ENCODE measurements around the gene SYVN1. TPM values are rescaled to one million over a fixed set of nuclear protein-coding genes. Genes with fewer than 3 reads are reported as not detected.

SYVN1 gene
- total RNA-seq, 1 experiment from 2014 or later: 34.8 TPM

DNA sequence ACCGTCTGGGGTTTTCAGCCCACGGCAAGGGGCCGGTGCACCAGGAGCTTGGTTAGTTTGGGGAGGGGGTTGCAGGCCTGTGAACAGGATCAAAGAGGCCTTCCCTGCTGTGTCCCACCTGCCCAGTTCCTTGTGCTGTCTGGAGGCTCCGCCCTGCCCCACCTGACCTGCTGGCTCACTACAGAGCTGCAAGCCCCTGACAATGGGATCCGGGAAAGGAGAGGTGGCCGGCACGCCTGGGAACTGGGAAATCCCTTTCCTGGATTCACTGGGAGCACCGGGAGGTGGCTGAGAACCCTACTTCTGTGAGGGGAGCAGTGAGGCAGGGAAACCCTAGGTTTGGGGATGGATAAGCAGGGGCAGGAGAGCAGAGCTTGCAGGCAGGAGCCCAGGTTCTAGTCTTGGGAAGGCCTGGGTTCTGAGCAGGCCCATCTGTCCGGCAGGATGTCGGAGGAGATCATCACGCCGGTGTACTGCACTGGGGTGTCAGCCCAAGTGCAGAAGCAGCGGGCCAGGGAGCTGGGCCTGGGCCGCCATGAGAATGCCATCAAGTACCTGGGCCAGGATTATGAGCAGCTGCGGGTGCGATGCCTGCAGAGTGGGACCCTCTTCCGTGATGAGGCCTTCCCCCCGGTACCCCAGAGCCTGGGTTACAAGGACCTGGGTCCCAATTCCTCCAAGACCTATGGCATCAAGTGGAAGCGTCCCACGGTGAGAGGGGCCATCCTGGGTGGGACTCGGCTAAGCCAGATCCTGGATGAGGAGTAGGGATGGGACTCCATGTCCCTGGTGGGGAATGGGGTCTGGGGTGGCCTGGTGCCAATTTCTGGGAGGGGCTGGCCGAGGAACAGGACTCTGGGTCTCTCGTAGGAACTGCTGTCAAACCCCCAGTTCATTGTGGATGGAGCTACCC, 48.2 kb upstream of the SYVN1 start (continued):
- TF ChIP-seq, protein P1, sequence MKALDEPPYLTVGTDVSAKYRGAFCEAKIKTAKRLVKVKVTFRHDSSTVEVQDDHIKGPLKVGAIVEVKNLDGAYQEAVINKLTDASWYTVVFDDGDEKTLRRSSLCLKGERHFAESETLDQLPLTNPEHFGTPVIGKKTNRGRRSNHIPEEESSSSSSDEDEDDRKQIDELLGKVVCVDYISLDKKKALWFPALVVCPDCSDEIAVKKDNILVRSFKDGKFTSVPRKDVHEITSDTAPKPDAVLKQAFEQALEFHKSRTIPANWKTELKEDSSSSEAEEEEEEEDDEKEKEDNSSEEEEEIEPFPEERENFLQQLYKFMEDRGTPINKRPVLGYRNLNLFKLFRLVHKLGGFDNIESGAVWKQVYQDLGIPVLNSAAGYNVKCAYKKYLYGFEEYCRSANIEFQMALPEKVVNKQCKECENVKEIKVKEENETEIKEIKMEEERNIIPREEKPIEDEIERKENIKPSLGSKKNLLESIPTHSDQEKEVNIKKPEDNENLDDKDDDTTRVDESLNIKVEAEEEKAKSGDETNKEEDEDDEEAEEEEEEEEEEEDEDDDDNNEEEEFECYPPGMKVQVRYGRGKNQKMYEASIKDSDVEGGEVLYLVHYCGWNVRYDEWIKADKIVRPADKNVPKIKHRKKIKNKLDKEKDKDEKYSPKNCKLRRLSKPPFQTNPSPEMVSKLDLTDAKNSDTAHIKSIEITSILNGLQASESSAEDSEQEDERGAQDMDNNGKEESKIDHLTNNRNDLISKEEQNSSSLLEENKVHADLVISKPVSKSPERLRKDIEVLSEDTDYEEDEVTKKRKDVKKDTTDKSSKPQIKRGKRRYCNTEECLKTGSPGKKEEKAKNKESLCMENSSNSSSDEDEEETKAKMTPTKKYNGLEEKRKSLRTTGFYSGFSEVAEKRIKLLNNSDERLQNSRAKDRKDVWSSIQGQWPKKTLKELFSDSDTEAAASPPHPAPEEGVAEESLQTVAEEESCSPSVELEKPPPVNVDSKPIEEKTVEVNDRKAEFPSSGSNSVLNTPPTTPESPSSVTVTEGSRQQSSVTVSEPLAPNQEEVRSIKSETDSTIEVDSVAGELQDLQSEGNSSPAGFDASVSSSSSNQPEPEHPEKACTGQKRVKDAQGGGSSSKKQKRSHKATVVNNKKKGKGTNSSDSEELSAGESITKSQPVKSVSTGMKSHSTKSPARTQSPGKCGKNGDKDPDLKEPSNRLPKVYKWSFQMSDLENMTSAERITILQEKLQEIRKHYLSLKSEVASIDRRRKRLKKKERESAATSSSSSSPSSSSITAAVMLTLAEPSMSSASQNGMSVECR (CRISPR knock-in tag; IDR thresholded peaks at IDR 0.05; ENCODE audit: borderline replicate concordance): peak; percentile 11; the same call in 1 of the 2 replicates
- peak; percentile 4; the same call in 1 of the 2 replicates for TF ChIP-seq ZNF263 (CRISPR knock-in tag; IDR thresholded peaks at IDR 0.05; ENCODE audit: low read depth)
- TF ChIP-seq, protein P2, sequence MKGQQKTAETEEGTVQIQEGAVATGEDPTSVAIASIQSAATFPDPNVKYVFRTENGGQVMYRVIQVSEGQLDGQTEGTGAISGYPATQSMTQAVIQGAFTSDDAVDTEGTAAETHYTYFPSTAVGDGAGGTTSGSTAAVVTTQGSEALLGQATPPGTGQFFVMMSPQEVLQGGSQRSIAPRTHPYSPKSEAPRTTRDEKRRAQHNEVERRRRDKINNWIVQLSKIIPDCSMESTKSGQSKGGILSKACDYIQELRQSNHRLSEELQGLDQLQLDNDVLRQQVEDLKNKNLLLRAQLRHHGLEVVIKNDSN (CRISPR knock-in tag; IDR thresholded peaks at IDR 0.05): peak; percentile 81
- TF ChIP-seq, protein P3, sequence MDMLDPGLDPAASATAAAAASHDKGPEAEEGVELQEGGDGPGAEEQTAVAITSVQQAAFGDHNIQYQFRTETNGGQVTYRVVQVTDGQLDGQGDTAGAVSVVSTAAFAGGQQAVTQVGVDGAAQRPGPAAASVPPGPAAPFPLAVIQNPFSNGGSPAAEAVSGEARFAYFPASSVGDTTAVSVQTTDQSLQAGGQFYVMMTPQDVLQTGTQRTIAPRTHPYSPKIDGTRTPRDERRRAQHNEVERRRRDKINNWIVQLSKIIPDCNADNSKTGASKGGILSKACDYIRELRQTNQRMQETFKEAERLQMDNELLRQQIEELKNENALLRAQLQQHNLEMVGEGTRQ (CRISPR knock-in tag; IDR thresholded peaks at IDR 0.05): peak; percentile 81
- TF ChIP-seq, protein P4, sequence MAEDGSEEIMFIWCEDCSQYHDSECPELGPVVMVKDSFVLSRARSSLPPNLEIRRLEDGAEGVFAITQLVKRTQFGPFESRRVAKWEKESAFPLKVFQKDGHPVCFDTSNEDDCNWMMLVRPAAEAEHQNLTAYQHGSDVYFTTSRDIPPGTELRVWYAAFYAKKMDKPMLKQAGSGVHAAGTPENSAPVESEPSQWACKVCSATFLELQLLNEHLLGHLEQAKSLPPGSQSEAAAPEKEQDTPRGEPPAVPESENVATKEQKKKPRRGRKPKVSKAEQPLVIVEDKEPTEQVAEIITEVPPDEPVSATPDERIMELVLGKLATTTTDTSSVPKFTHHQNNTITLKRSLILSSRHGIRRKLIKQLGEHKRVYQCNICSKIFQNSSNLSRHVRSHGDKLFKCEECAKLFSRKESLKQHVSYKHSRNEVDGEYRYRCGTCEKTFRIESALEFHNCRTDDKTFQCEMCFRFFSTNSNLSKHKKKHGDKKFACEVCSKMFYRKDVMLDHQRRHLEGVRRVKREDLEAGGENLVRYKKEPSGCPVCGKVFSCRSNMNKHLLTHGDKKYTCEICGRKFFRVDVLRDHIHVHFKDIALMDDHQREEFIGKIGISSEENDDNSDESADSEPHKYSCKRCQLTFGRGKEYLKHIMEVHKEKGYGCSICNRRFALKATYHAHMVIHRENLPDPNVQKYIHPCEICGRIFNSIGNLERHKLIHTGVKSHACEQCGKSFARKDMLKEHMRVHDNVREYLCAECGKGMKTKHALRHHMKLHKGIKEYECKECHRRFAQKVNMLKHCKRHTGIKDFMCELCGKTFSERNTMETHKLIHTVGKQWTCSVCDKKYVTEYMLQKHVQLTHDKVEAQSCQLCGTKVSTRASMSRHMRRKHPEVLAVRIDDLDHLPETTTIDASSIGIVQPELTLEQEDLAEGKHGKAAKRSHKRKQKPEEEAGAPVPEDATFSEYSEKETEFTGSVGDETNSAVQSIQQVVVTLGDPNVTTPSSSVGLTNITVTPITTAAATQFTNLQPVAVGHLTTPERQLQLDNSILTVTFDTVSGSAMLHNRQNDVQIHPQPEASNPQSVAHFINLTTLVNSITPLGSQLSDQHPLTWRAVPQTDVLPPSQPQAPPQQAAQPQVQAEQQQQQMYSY (CRISPR knock-in tag; IDR thresholded peaks at IDR 0.05): peak; percentile 71

DNA sequence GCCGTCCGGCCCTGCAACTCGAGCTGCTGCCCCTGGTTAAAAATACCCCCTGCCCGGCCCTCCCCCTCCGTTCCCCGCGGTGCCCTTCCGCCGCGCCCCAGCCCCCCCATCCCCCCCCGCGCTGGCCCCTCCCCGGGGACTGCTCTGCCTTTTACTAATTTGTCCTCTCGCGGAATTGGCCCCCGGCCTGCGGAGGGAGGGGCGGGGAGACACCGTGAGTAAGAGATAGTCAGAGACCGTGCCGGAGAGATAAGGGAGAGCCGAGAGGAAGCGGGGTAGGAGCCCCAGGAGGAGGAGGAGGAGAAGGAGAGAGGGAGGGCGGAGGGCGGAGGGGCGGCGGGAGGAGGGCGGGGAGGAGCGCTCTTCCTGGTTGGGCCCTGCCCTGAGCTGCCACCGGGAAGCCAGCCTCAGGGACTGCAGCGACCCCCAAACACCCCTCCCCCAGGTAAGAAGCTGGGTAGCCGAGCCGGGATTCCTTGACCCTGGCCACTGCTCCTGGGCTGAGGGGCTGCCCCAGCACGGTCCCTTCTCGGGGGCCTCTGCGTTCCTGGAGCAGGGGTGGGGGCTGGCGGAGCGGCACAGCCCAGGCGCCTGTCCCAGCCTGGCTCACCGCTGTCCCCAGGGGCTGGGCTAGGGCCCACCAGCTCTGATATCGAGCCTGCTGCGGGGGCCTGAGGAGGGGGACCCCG, 47.4 kb upstream of the SYVN1 start, which contains the start of gene CAPN1:
Gene CAPN1 (plus strand): TSS at position 360 of the 689 bp plus-strand sequence. CDS start 774 bp downstream, outside the sequence.
- H3K9me3 Mint-ChIP-seq: no peaks in the 10 kb centered on the region
- peak within 1 kb of the TSS; percentile 99 for H3K4me3 Mint-ChIP-seq
- CTCF ChIA-PET: interaction anchor here (0.5 to 5.6 kb wide), 32 partner anchors 9 to 174 kb away, joined by 3 to 53 read pairs (median 6); partner anchors contain the start of genes CDC42EP2, FAU, MRPL49 and POLA2
- no peaks in the 10 kb centered on the region for H3K27me3 Mint-ChIP-seq (ENCODE audit: low read depth)
- ATAC-seq (peak; percentile 47), DNase-seq (ENCODE audit: low spot score) (peak; percentile 71)
- H3K36me3 Mint-ChIP-seq: peaks cover 8% of the 10 kb centered on the region
- peaks cover 47% of the 10 kb centered on the region for H3K4me1 Mint-ChIP-seq
- POLR2A ChIA-PET: interaction anchor here (0.5 to 3.6 kb wide), 11 partner anchors 12 to 433 kb away, joined by 3 to 20 read pairs (median 3); partner anchors contain the start of genes FAU, MRPL49, PCNX3 and SPDYC
- H3K27ac Mint-ChIP-seq: peak within 1 kb of the TSS; percentile 99
- TF ChIP-seq, protein P5, sequence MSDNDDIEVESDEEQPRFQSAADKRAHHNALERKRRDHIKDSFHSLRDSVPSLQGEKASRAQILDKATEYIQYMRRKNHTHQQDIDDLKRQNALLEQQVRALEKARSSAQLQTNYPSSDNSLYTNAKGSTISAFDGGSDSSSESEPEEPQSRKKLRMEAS (CRISPR knock-in tag; IDR thresholded peaks at IDR 0.05): no peak
- TF ChIP-seq, protein P6, sequence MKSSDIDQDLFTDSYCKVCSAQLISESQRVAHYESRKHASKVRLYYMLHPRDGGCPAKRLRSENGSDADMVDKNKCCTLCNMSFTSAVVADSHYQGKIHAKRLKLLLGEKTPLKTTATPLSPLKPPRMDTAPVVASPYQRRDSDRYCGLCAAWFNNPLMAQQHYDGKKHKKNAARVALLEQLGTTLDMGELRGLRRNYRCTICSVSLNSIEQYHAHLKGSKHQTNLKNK (CRISPR knock-in tag; IDR thresholded peaks at IDR 0.05): no peak
- TF ChIP-seq, protein P7, sequence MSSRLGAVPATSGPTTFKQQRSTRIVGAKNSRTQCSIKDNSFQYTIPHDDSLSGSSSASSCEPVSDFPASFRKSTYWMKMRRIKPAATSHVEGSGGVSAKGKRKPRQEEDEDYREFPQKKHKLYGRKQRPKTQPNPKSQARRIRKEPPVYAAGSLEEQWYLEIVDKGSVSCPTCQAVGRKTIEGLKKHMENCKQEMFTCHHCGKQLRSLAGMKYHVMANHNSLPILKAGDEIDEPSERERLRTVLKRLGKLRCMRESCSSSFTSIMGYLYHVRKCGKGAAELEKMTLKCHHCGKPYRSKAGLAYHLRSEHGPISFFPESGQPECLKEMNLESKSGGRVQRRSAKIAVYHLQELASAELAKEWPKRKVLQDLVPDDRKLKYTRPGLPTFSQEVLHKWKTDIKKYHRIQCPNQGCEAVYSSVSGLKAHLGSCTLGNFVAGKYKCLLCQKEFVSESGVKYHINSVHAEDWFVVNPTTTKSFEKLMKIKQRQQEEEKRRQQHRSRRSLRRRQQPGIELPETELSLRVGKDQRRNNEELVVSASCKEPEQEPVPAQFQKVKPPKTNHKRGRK (CRISPR knock-in tag; IDR thresholded peaks at IDR 0.05; ENCODE audit: borderline replicate concordance): no peak
- TF ChIP-seq SMAD4 (CRISPR knock-in tag; IDR thresholded peaks at IDR 0.05) (no peak), SP1 (CRISPR knock-in tag; conservative IDR thresholded peaks at IDR 0.05) (no peak), FOXP1 (CRISPR knock-in tag; IDR thresholded peaks at IDR 0.05; ENCODE audit: borderline replicate concordance) (no peak), ESRRA (CRISPR knock-in tag; IDR thresholded peaks at IDR 0.05; ENCODE audit: borderline replicate concordance) (0 out of 2 replicates have a peak, but pooled peaks have one; percentile 35), FOXK1 (CRISPR knock-in tag; IDR thresholded peaks at IDR 0.05) (no peak), ETV6 (CRISPR knock-in tag; IDR thresholded peaks at IDR 0.05) (peak; percentile 15; the same call in 1 of the 2 replicates)
- TF ChIP-seq, protein P2 (CRISPR knock-in tag; IDR thresholded peaks at IDR 0.05): no peak
- TF ChIP-seq, protein P8, sequence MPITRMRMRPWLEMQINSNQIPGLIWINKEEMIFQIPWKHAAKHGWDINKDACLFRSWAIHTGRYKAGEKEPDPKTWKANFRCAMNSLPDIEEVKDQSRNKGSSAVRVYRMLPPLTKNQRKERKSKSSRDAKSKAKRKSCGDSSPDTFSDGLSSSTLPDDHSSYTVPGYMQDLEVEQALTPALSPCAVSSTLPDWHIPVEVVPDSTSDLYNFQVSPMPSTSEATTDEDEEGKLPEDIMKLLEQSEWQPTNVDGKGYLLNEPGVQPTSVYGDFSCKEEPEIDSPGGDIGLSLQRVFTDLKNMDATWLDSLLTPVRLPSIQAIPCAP (CRISPR knock-in tag; IDR thresholded peaks at IDR 0.05): no peak
- TF ChIP-seq, protein P9, sequence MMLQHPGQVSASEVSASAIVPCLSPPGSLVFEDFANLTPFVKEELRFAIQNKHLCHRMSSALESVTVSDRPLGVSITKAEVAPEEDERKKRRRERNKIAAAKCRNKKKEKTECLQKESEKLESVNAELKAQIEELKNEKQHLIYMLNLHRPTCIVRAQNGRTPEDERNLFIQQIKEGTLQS (CRISPR knock-in tag; conservative IDR thresholded peaks at IDR 0.05): no peak
